Parathyroid adenoma (tissue), 2 donors: Measurements from ENCODE around the gene FBXW4.

Source experiments
- H2AFZ ChIP-seq: fragments of 300-600 bp; sonication (generic); one replicate; pipeline ENCODE4 v1.7.0; 2017; ENCODE audit warnings: antibody characterized with exemption, mild to moderate bottlenecking
- H3K27ac ChIP-seq: fragments of 300-600 bp; sonication (generic); one replicate; pipeline ENCODE4 v1.7.0; 2017
- H3K27me3 ChIP-seq: fragments of 300-600 bp; sonication (generic); one replicate; pipeline ENCODE4 v1.7.0; 2017; ENCODE audit warnings: low read length; ENCODE audit not compliant: control insufficient read depth, insufficient read depth
- H3K36me3 ChIP-seq: fragments of 300-600 bp; sonication (generic); one replicate; pipeline ENCODE4 v1.7.0; 2017; ENCODE audit warnings: low read length; ENCODE audit not compliant: control insufficient read depth, insufficient read depth
- H3K4me1 ChIP-seq: fragments of 300-600 bp; sonication (generic); one replicate; pipeline ENCODE4 v1.7.0; 2017; ENCODE audit warnings: control low read depth
- H3K4me2 ChIP-seq: fragments of 300-600 bp; sonication (generic); one replicate; pipeline ENCODE4 v1.7.0; 2017; ENCODE audit warnings: low read length
- H3K4me3 ChIP-seq: fragments of 300-600 bp; sonication (generic); one replicate; pipeline ENCODE4 v1.7.0; 2017; ENCODE audit warnings: low read depth, low read length
- H3K79me2 ChIP-seq: fragments of 300-600 bp; sonication (generic); one replicate; pipeline ENCODE4 v1.7.0; 2017; ENCODE audit warnings: control low read depth
- H3K9ac ChIP-seq: fragments of 300-600 bp; sonication (generic); one replicate; pipeline ENCODE4 v1.7.0; 2017; ENCODE audit warnings: mild to moderate bottlenecking
- H3K9me3 ChIP-seq: fragments of 300-600 bp; sonication (generic); one replicate; pipeline ENCODE4 v1.7.0; 2017; ENCODE audit warnings: low read length; ENCODE audit not compliant: control insufficient read depth
- CTCF ChIP-seq: fragments of 300-600 bp; sonication (generic); IDR thresholded peaks from one replicate; pipeline ENCODE4 v1.7.0; 2017; ENCODE audit warnings: antibody characterized with exemption, mild to moderate bottlenecking
- donor health status: primary hyperparathyroidism.

Gene FBXW4

GRCh38 chr10:101613646-101614045, 81.3 kb downstream of the FBXW4 start:
- Histone ChIP-seq H3K79me2 (peaks cover 3% of the 10 kb centered on the region), H3K27ac (no peak overlapping the region), H3K9ac (no peak overlapping the region), H3K36me3 (no peaks in the 10 kb centered on the region), H3K4me1 (peaks cover 8% of the 10 kb centered on the region), H2AFZ (no peak overlapping the region), H3K4me2 (no peak overlapping the region), H3K9me3 (no peaks in the 10 kb centered on the region), H3K4me3 (no peak overlapping the region), H3K27me3 (no peaks in the 10 kb centered on the region)
- TF ChIP-seq CTCF: no peak

- peaks cover 3% of the 10 kb centered on the region for H3K79me2 ChIP-seq
- H3K27me3 ChIP-seq: no peaks in the 10 kb centered on the region
- no peak overlapping the region for H3K27ac ChIP-seq
- H3K4me3 ChIP-seq: no peak overlapping the region
- H2AFZ ChIP-seq: no peak overlapping the region
- peaks cover 8% of the 10 kb centered on the region for H3K4me1 ChIP-seq
- no peak overlapping the region for H3K9ac ChIP-seq
- no peaks in the 10 kb centered on the region for H3K36me3 ChIP-seq
- H3K4me2 ChIP-seq: no peak overlapping the region
- TF ChIP-seq CTCF: no peak
- no peaks in the 10 kb centered on the region for H3K9me3 ChIP-seq
These were observed 82.1 kb downstream of the FBXW4 start for GRCh38 chr10:101612872-101613271.

DNA sequence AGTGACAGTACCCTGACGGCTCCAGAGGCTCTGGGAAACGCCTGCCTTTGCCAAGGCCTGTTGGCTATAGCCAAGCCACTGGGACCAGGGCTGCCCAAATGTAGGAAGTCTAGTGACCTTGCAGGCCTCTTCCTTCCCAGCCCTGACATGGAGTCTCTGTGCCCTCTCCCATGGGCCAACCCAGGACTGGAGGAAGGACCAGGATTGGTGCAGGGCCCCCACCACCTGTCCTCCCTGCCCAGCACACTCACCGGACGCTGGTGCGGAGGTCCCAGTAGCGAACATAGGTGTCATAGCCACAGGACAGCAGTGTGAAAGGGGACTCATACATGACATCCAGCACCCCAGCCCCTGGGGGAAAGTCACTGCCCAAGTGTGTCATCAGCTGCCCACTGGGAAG, 82.9 kb downstream of the FBXW4 start:
- H3K4me3 ChIP-seq: no peak overlapping the region
- no peaks in the 10 kb centered on the region for H3K27me3 ChIP-seq
- H3K4me2 ChIP-seq: no peak overlapping the region
- no peak overlapping the region for H3K9ac ChIP-seq
- H3K4me1 ChIP-seq: peaks cover 8% of the 10 kb centered on the region
- no peak overlapping the region for H3K27ac ChIP-seq
- no peak for TF ChIP-seq CTCF
- no peaks in the 10 kb centered on the region for H3K36me3 ChIP-seq
- H3K79me2 ChIP-seq: peaks cover 3% of the 10 kb centered on the region
- H2AFZ ChIP-seq: no peak overlapping the region
- no peaks in the 10 kb centered on the region for H3K9me3 ChIP-seq

- Histone ChIP-seq H3K4me1 (peaks cover 8% of the 10 kb centered on the region), H3K4me3 (no peak overlapping the region), H3K79me2 (peaks cover 3% of the 10 kb centered on the region), H3K36me3 (no peaks in the 10 kb centered on the region), H3K27ac (no peak overlapping the region), H3K27me3 (no peaks in the 10 kb centered on the region), H2AFZ (no peak overlapping the region), H3K4me2 (no peak overlapping the region), H3K9ac (no peak overlapping the region), H3K9me3 (no peaks in the 10 kb centered on the region)
- no peak for TF ChIP-seq CTCF
These were observed 83.7 kb downstream of the FBXW4 start for GRCh38 chr10:101611096-101611905.

- H3K27me3 ChIP-seq: no peaks in the 10 kb centered on the region
- H3K79me2 ChIP-seq: peaks cover 3% of the 10 kb centered on the region
- H3K9me3 ChIP-seq: no peaks in the 10 kb centered on the region
- TF ChIP-seq CTCF: no peak
- no peak overlapping the region for H3K4me3 ChIP-seq
- peaks cover 8% of the 10 kb centered on the region for H3K4me1 ChIP-seq
- no peaks in the 10 kb centered on the region for H3K36me3 ChIP-seq
- no peak overlapping the region for H2AFZ ChIP-seq
- no peak overlapping the region for H3K9ac ChIP-seq
- no peak overlapping the region for H3K27ac ChIP-seq
- H3K4me2 ChIP-seq: no peak overlapping the region
These were observed 85.5 kb downstream of the FBXW4 start for GRCh38 chr10:101609481-101609880.
